ENCODE data around the gene RASAL1. TPM values are rescaled to one million over a fixed set of nuclear protein-coding genes. Genes with fewer than 3 reads are reported as not detected.

The RASAL1 gene
- total and polyA plus RNA-seq, 2 donors (not counting 1 experiment from before 2014, with no cell fraction given) = not detected

DNA sequence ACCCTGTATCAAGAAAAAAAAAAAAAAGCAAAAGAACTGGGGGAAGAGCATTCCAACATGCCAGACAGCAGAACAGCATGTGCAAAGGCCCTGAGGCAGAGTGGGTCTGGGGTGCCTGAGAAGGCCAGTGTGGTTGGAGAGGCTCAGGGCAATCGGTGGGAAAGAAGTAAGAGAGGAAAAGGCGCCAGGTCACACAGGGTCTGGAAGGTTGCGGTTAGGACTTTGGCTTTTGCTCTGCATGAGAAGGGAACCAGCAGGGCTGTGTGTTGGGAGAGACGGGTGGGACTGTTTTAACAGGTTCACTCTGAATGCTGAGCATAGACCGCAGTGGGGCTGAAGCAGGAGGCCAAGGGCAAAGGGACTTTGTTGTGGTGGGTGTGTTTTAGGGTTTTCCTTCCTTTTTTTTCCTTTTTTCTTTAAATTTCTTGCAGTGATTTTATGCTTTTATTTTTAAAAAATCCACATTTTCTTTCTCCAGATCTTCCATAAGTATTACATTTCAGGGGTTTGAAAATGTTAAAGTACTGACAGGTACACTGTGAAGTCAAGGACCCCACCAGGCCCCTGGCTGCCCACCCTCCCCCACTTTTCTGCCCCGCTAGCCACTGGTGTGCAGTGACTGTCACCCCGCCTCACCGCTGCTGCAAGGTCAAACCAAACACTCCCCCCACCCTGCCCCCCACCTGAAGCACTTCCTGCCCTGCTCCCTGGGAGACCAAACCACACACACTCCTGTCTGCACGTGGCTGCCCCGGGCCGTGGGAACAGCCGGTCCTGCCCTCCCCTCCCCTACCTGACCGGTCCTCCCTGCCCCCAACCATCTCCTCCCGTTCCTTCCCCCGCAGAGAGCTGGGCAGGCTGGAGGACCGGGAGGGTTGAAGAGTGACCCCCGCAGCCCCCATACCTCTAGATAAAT is 49.1 kb downstream of the RASAL1 start:
- H3K79me2 ChIP-seq (ENCODE audit: control insufficient read depth, insufficient read depth, low read length) = no peaks in the 10 kb centered on the region
- H3K27ac ChIP-seq (ENCODE audit: insufficient read depth, low read length) = no peak overlapping the region
- no peak overlapping the region for H3K9ac ChIP-seq (ENCODE audit: insufficient read depth, low read length)
- DNase-seq (ENCODE audit: low read depth in 2 of 2) = no peak
- H3K4me3 ChIP-seq (replicated peaks in 1 of 4; ENCODE audit: control extremely low read depth in 1 of 4, insufficient read depth in 1 of 4, low read depth in 3 of 4, low read length in 4 of 4) = no peak overlapping the region
- H3K9me3 ChIP-seq (ENCODE audit: control insufficient read depth, insufficient read depth, low read depth, low read length) = no peaks in the 10 kb centered on the region
- H3K27me3 ChIP-seq (ENCODE audit: control insufficient read depth, insufficient read depth, low read length) = no peaks in the 10 kb centered on the region
- H3K36me3 ChIP-seq (ENCODE audit: control insufficient read depth, insufficient read depth, low read length) = no peaks in the 10 kb centered on the region
- H3K4me1 ChIP-seq (ENCODE audit: control insufficient read depth, extremely low read depth, insufficient read depth, low read length) = no peaks in the 10 kb centered on the region
- TF ChIP-seq, protein P1, sequence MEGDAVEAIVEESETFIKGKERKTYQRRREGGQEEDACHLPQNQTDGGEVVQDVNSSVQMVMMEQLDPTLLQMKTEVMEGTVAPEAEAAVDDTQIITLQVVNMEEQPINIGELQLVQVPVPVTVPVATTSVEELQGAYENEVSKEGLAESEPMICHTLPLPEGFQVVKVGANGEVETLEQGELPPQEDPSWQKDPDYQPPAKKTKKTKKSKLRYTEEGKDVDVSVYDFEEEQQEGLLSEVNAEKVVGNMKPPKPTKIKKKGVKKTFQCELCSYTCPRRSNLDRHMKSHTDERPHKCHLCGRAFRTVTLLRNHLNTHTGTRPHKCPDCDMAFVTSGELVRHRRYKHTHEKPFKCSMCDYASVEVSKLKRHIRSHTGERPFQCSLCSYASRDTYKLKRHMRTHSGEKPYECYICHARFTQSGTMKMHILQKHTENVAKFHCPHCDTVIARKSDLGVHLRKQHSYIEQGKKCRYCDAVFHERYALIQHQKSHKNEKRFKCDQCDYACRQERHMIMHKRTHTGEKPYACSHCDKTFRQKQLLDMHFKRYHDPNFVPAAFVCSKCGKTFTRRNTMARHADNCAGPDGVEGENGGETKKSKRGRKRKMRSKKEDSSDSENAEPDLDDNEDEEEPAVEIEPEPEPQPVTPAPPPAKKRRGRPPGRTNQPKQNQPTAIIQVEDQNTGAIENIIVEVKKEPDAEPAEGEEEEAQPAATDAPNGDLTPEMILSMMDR (conservative IDR thresholded peaks at IDR 0.05 in 1 of 2, IDR thresholded peaks at IDR 0.05 in 1 of 2; ENCODE audit: low read depth in 1 of 2, low read length in 2 of 2) = no peak
- no peak for TF ChIP-seq EZH2 (IDR thresholded peaks at IDR 0.05; ENCODE audit: low read length, missing control alignments)
- no peak overlapping the region for H2AFZ ChIP-seq (ENCODE audit: low read length)
- no peak overlapping the region for H3K4me2 ChIP-seq (ENCODE audit: extremely low read depth, insufficient read depth, low read length)
- H4K20me1 ChIP-seq (ENCODE audit: control insufficient read depth, extremely low read depth, insufficient read depth, low read length) = no peaks in the 10 kb centered on the region

DNA sequence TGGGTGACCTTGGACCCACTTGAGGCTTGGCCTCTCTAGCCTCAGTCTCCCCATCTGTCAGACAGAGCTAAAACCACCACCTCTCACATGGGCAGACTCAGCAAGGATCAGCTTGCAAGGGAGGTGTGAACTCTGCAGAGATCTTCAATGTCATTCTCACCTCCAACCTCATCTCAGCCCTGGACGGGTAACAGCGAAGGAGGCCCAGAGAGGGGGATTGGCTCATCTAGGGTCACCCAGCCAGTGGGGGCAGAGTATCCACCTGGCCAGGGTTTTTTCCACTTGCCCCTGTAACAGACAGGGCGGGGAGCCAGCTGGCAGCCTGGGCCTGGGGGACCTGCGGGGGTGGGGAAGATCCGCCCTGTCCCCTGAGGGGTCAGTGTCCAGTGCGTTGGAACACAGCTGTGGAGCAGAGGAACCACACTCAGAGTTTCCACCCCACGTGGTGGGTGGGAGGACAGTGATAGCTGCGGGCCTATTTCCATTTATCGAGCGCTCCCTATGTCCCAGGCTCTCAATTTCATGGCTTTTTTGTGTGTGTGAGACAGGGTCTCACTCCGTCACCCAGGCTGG is 51.6 kb downstream of the RASAL1 start:
- H3K27ac ChIP-seq (ENCODE audit: insufficient read depth, low read length) = no peak overlapping the region
- TF ChIP-seq, protein P1 (conservative IDR thresholded peaks at IDR 0.05 in 1 of 2, IDR thresholded peaks at IDR 0.05 in 1 of 2; ENCODE audit: low read depth in 1 of 2, low read length in 2 of 2) = no peak
- no peak for TF ChIP-seq EZH2 (IDR thresholded peaks at IDR 0.05; ENCODE audit: low read length, missing control alignments)
- no peak for DNase-seq (ENCODE audit: low read depth in 2 of 2)
- H3K4me2 ChIP-seq (ENCODE audit: extremely low read depth, insufficient read depth, low read length) = no peak overlapping the region
- no peak overlapping the region for H2AFZ ChIP-seq (ENCODE audit: low read length)
- no peaks in the 10 kb centered on the region for H3K79me2 ChIP-seq (ENCODE audit: control insufficient read depth, insufficient read depth, low read length)
- no peaks in the 10 kb centered on the region for H4K20me1 ChIP-seq (ENCODE audit: control insufficient read depth, extremely low read depth, insufficient read depth, low read length)
- H3K27me3 ChIP-seq (ENCODE audit: control insufficient read depth, insufficient read depth, low read length) = no peaks in the 10 kb centered on the region
- no peak overlapping the region for H3K9ac ChIP-seq (ENCODE audit: insufficient read depth, low read length)
- H3K4me3 ChIP-seq (replicated peaks in 1 of 4; ENCODE audit: control extremely low read depth in 1 of 4, insufficient read depth in 1 of 4, low read depth in 3 of 4, low read length in 4 of 4) = no peak overlapping the region
- no peaks in the 10 kb centered on the region for H3K9me3 ChIP-seq (ENCODE audit: control insufficient read depth, insufficient read depth, low read depth, low read length)
- H3K36me3 ChIP-seq (ENCODE audit: control insufficient read depth, insufficient read depth, low read length) = no peaks in the 10 kb centered on the region
- no peaks in the 10 kb centered on the region for H3K4me1 ChIP-seq (ENCODE audit: control insufficient read depth, extremely low read depth, insufficient read depth, low read length)

DNA sequence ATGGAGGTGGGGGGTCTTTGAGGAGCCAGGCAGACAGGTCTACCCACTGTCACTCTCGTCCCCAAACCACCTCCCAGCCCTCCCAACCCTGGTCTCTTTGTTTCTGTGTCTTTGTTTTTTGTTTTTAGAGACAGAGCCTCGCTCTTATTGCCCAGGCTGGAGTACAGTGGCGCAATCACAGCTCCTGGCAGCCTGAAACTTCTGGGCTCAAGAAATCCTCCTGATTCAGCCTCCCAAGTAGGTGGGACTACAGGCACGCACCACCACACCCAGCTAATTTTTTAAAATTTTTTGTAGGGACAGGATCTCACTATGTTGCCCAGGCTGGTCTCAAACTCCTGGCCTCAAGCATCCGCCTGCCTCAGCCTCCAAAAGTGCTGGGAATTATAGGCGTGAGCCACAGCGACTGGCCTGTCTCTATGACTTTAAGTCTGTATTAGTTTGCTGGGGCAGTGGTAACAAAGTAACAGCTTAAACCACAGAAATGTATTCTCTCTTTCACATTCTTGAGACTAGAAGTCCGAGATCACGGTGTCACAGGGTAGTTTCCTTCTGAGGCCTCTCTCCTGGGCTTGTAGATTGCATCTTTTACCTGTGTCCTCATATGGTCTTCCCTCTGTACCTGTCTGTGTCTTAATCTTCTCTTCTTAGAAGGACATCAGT is 52.9 kb downstream of the RASAL1 start:
- Histone ChIP-seq H4K20me1 (ENCODE audit: control insufficient read depth, extremely low read depth, insufficient read depth, low read length) (no peaks in the 10 kb centered on the region), H3K4me3 (replicated peaks in 1 of 4; ENCODE audit: control extremely low read depth in 1 of 4, insufficient read depth in 1 of 4, low read depth in 3 of 4, low read length in 4 of 4) (no peak overlapping the region), H3K79me2 (ENCODE audit: control insufficient read depth, insufficient read depth, low read length) (no peaks in the 10 kb centered on the region), H3K4me1 (ENCODE audit: control insufficient read depth, extremely low read depth, insufficient read depth, low read length) (no peaks in the 10 kb centered on the region), H3K27ac (ENCODE audit: insufficient read depth, low read length) (no peak overlapping the region), H3K9ac (ENCODE audit: insufficient read depth, low read length) (no peak overlapping the region), H2AFZ (ENCODE audit: low read length) (no peak overlapping the region), H3K4me2 (ENCODE audit: extremely low read depth, insufficient read depth, low read length) (no peak overlapping the region), H3K9me3 (ENCODE audit: control insufficient read depth, insufficient read depth, low read depth, low read length) (no peaks in the 10 kb centered on the region), H3K36me3 (ENCODE audit: control insufficient read depth, insufficient read depth, low read length) (no peaks in the 10 kb centered on the region), H3K27me3 (ENCODE audit: control insufficient read depth, insufficient read depth, low read length) (no peaks in the 10 kb centered on the region)
- TF ChIP-seq, protein P1 (conservative IDR thresholded peaks at IDR 0.05 in 1 of 2, IDR thresholded peaks at IDR 0.05 in 1 of 2; ENCODE audit: low read depth in 1 of 2, low read length in 2 of 2) = no peak
- no peak for TF ChIP-seq EZH2 (IDR thresholded peaks at IDR 0.05; ENCODE audit: low read length, missing control alignments)
- DNase-seq (ENCODE audit: low read depth in 2 of 2) = no peak

All from fibroblast of lung (primary cell).